Panc1 (cell line): Measurements from ENCODE around the gene ARPC1B.

Experiments
- POLR2AphosphoS5 ChIP-seq: IDR thresholded peaks from 2 replicates; pipeline ENCODE4 v1.6.1; 2012; ENCODE audit warnings: mild to moderate bottlenecking, low read depth, low read length, moderate library complexity
- SIN3A ChIP-seq: IDR thresholded peaks from 2 replicates; pipeline ENCODE4 v1.6.1; 2012; ENCODE audit warnings: low read depth, mild to moderate bottlenecking, low read length, moderate library complexity, borderline replicate concordance; ENCODE audit not compliant: insufficient read depth
- TF ChIP-seq, protein P1 (sequence below): fragments of 450-650 bp; IDR thresholded peaks from 2 replicates; pipeline ENCODE4 v1.5.1; 2017; ENCODE audit warnings: mild to moderate bottlenecking
- TF ChIP-seq, protein P2 (sequence below), 2 experiments: IDR thresholded peaks; 2 replicates each; pipeline ENCODE4 v1.6.1; 2011 to 2012; ENCODE audit warnings: low read depth in 2 of 2, control low read depth in 1 of 2, low read length in 1 of 2, mild to moderate bottlenecking in 1 of 2, moderate library complexity in 1 of 2; ENCODE audit not compliant: insufficient read depth in 1 of 2

DNA sequence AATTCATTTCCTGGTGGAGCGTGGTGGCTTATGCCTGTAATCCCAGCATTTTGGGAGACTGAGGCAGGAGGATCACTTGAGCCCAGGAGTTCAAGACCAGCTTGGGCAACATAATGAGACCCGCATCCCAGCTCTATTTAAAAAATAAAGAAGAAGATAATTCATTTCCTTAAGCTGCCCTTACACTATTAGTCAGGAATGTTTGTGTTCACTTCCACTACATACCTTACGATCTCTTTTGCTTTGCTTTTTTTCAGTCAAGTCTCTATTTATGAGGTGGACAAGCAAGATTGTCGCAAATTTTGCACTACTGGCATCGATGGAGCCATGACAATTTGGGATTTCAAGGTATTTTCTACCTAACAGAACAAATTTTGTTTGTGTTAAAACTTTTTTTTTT lies 11.2 kb upstream of the ARPC1B start:
- TF ChIP-seq, protein P1, sequence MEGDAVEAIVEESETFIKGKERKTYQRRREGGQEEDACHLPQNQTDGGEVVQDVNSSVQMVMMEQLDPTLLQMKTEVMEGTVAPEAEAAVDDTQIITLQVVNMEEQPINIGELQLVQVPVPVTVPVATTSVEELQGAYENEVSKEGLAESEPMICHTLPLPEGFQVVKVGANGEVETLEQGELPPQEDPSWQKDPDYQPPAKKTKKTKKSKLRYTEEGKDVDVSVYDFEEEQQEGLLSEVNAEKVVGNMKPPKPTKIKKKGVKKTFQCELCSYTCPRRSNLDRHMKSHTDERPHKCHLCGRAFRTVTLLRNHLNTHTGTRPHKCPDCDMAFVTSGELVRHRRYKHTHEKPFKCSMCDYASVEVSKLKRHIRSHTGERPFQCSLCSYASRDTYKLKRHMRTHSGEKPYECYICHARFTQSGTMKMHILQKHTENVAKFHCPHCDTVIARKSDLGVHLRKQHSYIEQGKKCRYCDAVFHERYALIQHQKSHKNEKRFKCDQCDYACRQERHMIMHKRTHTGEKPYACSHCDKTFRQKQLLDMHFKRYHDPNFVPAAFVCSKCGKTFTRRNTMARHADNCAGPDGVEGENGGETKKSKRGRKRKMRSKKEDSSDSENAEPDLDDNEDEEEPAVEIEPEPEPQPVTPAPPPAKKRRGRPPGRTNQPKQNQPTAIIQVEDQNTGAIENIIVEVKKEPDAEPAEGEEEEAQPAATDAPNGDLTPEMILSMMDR, result no peak
- TF ChIP-seq POLR2AphosphoS5 (no peak), SIN3A (no peak)
- TF ChIP-seq, protein P2, sequence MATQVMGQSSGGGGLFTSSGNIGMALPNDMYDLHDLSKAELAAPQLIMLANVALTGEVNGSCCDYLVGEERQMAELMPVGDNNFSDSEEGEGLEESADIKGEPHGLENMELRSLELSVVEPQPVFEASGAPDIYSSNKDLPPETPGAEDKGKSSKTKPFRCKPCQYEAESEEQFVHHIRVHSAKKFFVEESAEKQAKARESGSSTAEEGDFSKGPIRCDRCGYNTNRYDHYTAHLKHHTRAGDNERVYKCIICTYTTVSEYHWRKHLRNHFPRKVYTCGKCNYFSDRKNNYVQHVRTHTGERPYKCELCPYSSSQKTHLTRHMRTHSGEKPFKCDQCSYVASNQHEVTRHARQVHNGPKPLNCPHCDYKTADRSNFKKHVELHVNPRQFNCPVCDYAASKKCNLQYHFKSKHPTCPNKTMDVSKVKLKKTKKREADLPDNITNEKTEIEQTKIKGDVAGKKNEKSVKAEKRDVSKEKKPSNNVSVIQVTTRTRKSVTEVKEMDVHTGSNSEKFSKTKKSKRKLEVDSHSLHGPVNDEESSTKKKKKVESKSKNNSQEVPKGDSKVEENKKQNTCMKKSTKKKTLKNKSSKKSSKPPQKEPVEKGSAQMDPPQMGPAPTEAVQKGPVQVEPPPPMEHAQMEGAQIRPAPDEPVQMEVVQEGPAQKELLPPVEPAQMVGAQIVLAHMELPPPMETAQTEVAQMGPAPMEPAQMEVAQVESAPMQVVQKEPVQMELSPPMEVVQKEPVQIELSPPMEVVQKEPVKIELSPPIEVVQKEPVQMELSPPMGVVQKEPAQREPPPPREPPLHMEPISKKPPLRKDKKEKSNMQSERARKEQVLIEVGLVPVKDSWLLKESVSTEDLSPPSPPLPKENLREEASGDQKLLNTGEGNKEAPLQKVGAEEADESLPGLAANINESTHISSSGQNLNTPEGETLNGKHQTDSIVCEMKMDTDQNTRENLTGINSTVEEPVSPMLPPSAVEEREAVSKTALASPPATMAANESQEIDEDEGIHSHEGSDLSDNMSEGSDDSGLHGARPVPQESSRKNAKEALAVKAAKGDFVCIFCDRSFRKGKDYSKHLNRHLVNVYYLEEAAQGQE (IDR thresholded peaks at IDR 0.05; ENCODE audit: insufficient read depth in 1 of 2, low read depth in 2 of 2, low read length in 1 of 2), result no peak
